Fibroblast of the aortic adventitia (primary cell): ENCODE data around the gene PHACTR1. TPM values are rescaled to one million over a fixed set of nuclear protein-coding genes. Genes with fewer than 3 reads are reported as not detected.

Experiments used
- DNase-seq: peaks from one replicate; pipeline ENCODE4 v3.0.0-alpha.2; 2010; ENCODE audit warnings: low read depth
- H3K4me3 ChIP-seq: 2 replicates; pipeline ENCODE4 v1.5.1; 2011; ENCODE audit warnings: low read depth, mild to moderate bottlenecking, control low read depth, low read length, moderate library complexity
- CTCF ChIP-seq: IDR thresholded peaks from 2 replicates; pipeline ENCODE4 v1.5.1; 2011; ENCODE audit warnings: mild to moderate bottlenecking, low read length, control low read depth, inconsistent platforms; ENCODE audit not compliant: insufficient read depth
- total RNA-seq: library from RNA; depleted of rRNA; stranded (reverse); fragments of >200 nt; gene quantifications from 2 replicates; pipeline ENCODE4 v1.2.3, GENCODE V29; 2012; ENCODE audit warnings: low replicate concordance

The PHACTR1 gene
- total RNA-seq, 1 donor: 0.99 TPM

GRCh38 chr6:13009461-13009860 is 292.9 kb downstream of the PHACTR1 start:
- no peak for TF ChIP-seq CTCF
- no peak for DNase-seq
- H3K4me3 ChIP-seq: no peak overlapping the region

- H3K4me3 ChIP-seq: no peak overlapping the region
- DNase-seq: no peak
- no peak for TF ChIP-seq CTCF
Measured at GRCh38 chr6:13011612-13012146, 295.1 kb downstream of the PHACTR1 start.

GRCh38 chr6:13012296-13012695 is 295.7 kb downstream of the PHACTR1 start:
- DNase-seq: no peak
- H3K4me3 ChIP-seq: no peak overlapping the region
- no peak for TF ChIP-seq CTCF

- DNase-seq: no peak
- no peak for TF ChIP-seq CTCF
- peak overlapping the region; percentile 55 for H3K4me3 ChIP-seq
Measured at GRCh38 chr6:13012977-13013680, 296.6 kb downstream of the PHACTR1 start.

- TF ChIP-seq CTCF: no peak
- H3K4me3 ChIP-seq: peak overlapping the region; percentile 55
- DNase-seq: peak; percentile 4
Measured at GRCh38 chr6:13013681-13014503, 297.3 kb downstream of the PHACTR1 start.

- TF ChIP-seq CTCF: no peak
- no peak for DNase-seq
- no peak overlapping the region for H3K4me3 ChIP-seq
Measured at GRCh38 chr6:13014504-13015378, 298.2 kb downstream of the PHACTR1 start.
